ENCODE results near the gene DCDC2C.

DNA sequence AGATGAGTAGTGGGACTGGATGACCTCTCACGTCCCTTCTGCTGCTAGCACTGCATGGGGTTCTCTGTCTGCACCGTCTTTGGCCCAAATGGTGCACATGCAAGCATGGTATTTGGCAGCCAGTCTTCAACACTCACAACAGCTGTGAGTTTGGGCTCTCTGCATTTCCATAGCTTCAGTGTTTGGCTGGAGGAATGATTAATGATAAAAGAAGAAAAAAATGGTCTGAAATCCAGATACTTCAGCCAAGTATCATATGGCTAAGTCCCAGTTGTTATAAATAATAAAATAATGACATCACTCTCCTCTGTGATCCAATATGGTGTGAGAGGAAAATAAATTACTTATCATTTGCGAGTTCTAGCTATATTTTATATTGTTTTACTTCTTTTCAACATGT lies 173.3 kb downstream of the DCDC2C start:
- TF ChIP-seq, protein P1, sequence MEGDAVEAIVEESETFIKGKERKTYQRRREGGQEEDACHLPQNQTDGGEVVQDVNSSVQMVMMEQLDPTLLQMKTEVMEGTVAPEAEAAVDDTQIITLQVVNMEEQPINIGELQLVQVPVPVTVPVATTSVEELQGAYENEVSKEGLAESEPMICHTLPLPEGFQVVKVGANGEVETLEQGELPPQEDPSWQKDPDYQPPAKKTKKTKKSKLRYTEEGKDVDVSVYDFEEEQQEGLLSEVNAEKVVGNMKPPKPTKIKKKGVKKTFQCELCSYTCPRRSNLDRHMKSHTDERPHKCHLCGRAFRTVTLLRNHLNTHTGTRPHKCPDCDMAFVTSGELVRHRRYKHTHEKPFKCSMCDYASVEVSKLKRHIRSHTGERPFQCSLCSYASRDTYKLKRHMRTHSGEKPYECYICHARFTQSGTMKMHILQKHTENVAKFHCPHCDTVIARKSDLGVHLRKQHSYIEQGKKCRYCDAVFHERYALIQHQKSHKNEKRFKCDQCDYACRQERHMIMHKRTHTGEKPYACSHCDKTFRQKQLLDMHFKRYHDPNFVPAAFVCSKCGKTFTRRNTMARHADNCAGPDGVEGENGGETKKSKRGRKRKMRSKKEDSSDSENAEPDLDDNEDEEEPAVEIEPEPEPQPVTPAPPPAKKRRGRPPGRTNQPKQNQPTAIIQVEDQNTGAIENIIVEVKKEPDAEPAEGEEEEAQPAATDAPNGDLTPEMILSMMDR (IDR thresholded peaks at IDR 0.05; ENCODE audit: low read depth, low read length): no peak
- TF ChIP-seq POLR2A (IDR thresholded peaks at IDR 0.05; ENCODE audit: extremely low read depth, insufficient read length): no peak
- no peak for TF ChIP-seq MYC (IDR thresholded peaks at IDR 0.05; ENCODE audit: low read depth, low read length)
- TF ChIP-seq, protein P2, sequence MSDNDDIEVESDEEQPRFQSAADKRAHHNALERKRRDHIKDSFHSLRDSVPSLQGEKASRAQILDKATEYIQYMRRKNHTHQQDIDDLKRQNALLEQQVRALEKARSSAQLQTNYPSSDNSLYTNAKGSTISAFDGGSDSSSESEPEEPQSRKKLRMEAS (IDR thresholded peaks at IDR 0.05; ENCODE audit: low read depth, low read length): no peak

Data from NB4 (cell line).